Neural progenitor cell (in vitro differentiated cells): Measurements from ENCODE around the gene LCORL. TPM values are rescaled to one million over a fixed set of nuclear protein-coding genes. Genes with fewer than 3 reads are reported as not detected.

ENCODE experiments used
- DNase-seq: peaks from one replicate; pipeline ENCODE4 v3.0.0-alpha.2; 2016; ENCODE audit warnings: low spot score
- H2AFZ ChIP-seq: fragments of 200-600 bp; sonication (generic); replicated peaks from 2 replicates; pipeline ENCODE4 v1.6.1; 2016; ENCODE audit warnings: antibody characterized with exemption
- H3F3A ChIP-seq: fragments of 200-600 bp; sonication (generic); 2 replicates; pipeline ENCODE4 v1.6.1; 2016; ENCODE audit warnings: antibody characterized with exemption, low read depth
- H3K27ac ChIP-seq: fragments of 200-600 bp; sonication (generic); 2 replicates; pipeline ENCODE4 v1.5.1; 2016; ENCODE audit warnings: mild to moderate bottlenecking
- H3K27me3 ChIP-seq: fragments of 200-600 bp; sonication (generic); 2 replicates; pipeline ENCODE4 v1.6.1; 2016; ENCODE audit warnings: mild to moderate bottlenecking, moderate library complexity
- H3K36me3 ChIP-seq: fragments of 200-600 bp; sonication (generic); 2 replicates; pipeline ENCODE4 v1.5.1; 2016
- H3K4me1 ChIP-seq: fragments of 200-600 bp; sonication (generic); 2 replicates; pipeline ENCODE4 v1.6.1; 2016; ENCODE audit warnings: mixed run types
- H3K4me2 ChIP-seq: fragments of 200-600 bp; sonication (generic); 2 replicates; pipeline ENCODE4 v1.6.1; 2016
- H3K4me3 ChIP-seq: fragments of 200-600 bp; sonication (generic); 2 replicates; pipeline ENCODE4 v1.5.1; 2016
- H3K79me2 ChIP-seq: fragments of 200-600 bp; sonication (generic); 2 replicates; pipeline ENCODE4 v1.6.1; 2016; ENCODE audit warnings: low read depth
- H3K9ac ChIP-seq: fragments of 200-600 bp; sonication (generic); 2 replicates; pipeline ENCODE4 v1.6.1; 2016
- H3K9me3 ChIP-seq: fragments of 200-600 bp; sonication (generic); 2 replicates; pipeline ENCODE4 v1.5.1; 2016; ENCODE audit warnings: low read depth
- H4K20me1 ChIP-seq: fragments of 200-600 bp; sonication (generic); 2 replicates; pipeline ENCODE4 v1.6.1; 2016; ENCODE audit warnings: low read depth
- H3K27ac Mint-ChIP-seq: 3 replicates; pipeline ENCODE4 v1.8.0; 2021; ENCODE audit warnings: mixed read lengths
- H3K27me3 Mint-ChIP-seq: 2 replicates; pipeline ENCODE4 v1.8.0; 2022; ENCODE audit warnings: low read depth, mild to moderate bottlenecking, inconsistent platforms, moderate library complexity, mixed read lengths; ENCODE audit not compliant: insufficient read depth
- H3K36me3 Mint-ChIP-seq: 3 replicates; pipeline ENCODE4 v1.8.0; 2021; ENCODE audit warnings: mixed read lengths
- H3K4me1 Mint-ChIP-seq: 3 replicates; pipeline ENCODE4 v1.8.0; 2021; ENCODE audit warnings: mixed read lengths
- H3K4me3 Mint-ChIP-seq: 3 replicates; pipeline ENCODE4 v1.8.0; 2021; ENCODE audit warnings: mild to moderate bottlenecking, moderate library complexity, mixed read lengths
- H3K9me3 Mint-ChIP-seq: 3 replicates; pipeline ENCODE4 v1.8.0; 2020; ENCODE audit warnings: mixed read lengths
- EZH2 ChIP-seq: fragments of 200-600 bp; sonication (generic); IDR thresholded peaks from 2 replicates; pipeline ENCODE4 v1.6.1; 2017; ENCODE audit warnings: antibody characterized with exemption, mild to moderate bottlenecking, moderate library complexity
- EZH2phosphoT487 ChIP-seq: fragments of 200-600 bp; sonication (generic); IDR thresholded peaks from 2 replicates; pipeline ENCODE4 v1.6.1; 2017; ENCODE audit warnings: antibody characterized with exemption
- total RNA-seq: library from RNA; depleted of rRNA; stranded (reverse); fragments of >200 nt; gene quantifications from 2 replicates; pipeline ENCODE4 v1.2.3, GENCODE V29; 2015; ENCODE audit warnings: low replicate concordance
- TF ChIP-seq, protein P1 (sequence below): fragments of 200-600 bp; sonication (generic); IDR thresholded peaks from 2 replicates; pipeline ENCODE4 v1.5.1; 2017; ENCODE audit warnings: antibody characterized with exemption, mild to moderate bottlenecking

Gene LCORL
- total RNA-seq, 1 donor from 2014 or later: 53.6 TPM

GRCh38 chr4:17911608-17912007 is 109.9 kb downstream of the LCORL start:
- Mint-ChIP-seq H3K9me3 (no peaks in the 10 kb centered on the region), H3K36me3 (peaks cover 44% of the 10 kb centered on the region), H3K27ac (no peak overlapping the region), H3K27me3 (no peaks in the 10 kb centered on the region), H3K4me1 (no peaks in the 10 kb centered on the region), H3K4me3 (no peak overlapping the region)
- TF ChIP-seq, protein P1, sequence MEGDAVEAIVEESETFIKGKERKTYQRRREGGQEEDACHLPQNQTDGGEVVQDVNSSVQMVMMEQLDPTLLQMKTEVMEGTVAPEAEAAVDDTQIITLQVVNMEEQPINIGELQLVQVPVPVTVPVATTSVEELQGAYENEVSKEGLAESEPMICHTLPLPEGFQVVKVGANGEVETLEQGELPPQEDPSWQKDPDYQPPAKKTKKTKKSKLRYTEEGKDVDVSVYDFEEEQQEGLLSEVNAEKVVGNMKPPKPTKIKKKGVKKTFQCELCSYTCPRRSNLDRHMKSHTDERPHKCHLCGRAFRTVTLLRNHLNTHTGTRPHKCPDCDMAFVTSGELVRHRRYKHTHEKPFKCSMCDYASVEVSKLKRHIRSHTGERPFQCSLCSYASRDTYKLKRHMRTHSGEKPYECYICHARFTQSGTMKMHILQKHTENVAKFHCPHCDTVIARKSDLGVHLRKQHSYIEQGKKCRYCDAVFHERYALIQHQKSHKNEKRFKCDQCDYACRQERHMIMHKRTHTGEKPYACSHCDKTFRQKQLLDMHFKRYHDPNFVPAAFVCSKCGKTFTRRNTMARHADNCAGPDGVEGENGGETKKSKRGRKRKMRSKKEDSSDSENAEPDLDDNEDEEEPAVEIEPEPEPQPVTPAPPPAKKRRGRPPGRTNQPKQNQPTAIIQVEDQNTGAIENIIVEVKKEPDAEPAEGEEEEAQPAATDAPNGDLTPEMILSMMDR: no peak
- TF ChIP-seq EZH2 (no peak), EZH2phosphoT487 (no peak)
- Histone ChIP-seq H3K27me3 (no peaks in the 10 kb centered on the region), H3K79me2 (no peaks in the 10 kb centered on the region), H3K4me2 (no peak overlapping the region), H3K27ac (no peak overlapping the region), H3K9ac (no peak overlapping the region), H4K20me1 (no peaks in the 10 kb centered on the region), H3K4me1 (no peaks in the 10 kb centered on the region), H3K36me3 (peaks cover 4% of the 10 kb centered on the region), H3F3A (no peaks in the 10 kb centered on the region), H3K9me3 (no peaks in the 10 kb centered on the region), H2AFZ (no peak overlapping the region), H3K4me3 (no peak overlapping the region)
- DNase-seq: no peak

GRCh38 chr4:17898553-17899055 is 123.0 kb downstream of the LCORL start:
- H3K4me1 Mint-ChIP-seq: no peaks in the 10 kb centered on the region
- H3K79me2 ChIP-seq: no peaks in the 10 kb centered on the region
- no peak for DNase-seq
- no peaks in the 10 kb centered on the region for H3K36me3 ChIP-seq
- no peaks in the 10 kb centered on the region for H3K9me3 Mint-ChIP-seq
- H4K20me1 ChIP-seq: no peaks in the 10 kb centered on the region
- no peak overlapping the region for H3K4me3 ChIP-seq
- TF ChIP-seq, protein P1: no peak
- TF ChIP-seq EZH2phosphoT487: no peak
- TF ChIP-seq EZH2: no peak
- no peak overlapping the region for H3K4me3 Mint-ChIP-seq
- H3K27ac ChIP-seq: no peak overlapping the region
- H3K4me1 ChIP-seq: no peaks in the 10 kb centered on the region
- no peak overlapping the region for H2AFZ ChIP-seq
- H3K9me3 ChIP-seq: no peaks in the 10 kb centered on the region
- peaks cover 2% of the 10 kb centered on the region for H3K27me3 Mint-ChIP-seq
- no peak overlapping the region for H3K27ac Mint-ChIP-seq
- peaks cover 9% of the 10 kb centered on the region for H3K36me3 Mint-ChIP-seq
- H3K27me3 ChIP-seq: no peaks in the 10 kb centered on the region
- H3K4me2 ChIP-seq: no peak overlapping the region
- H3K9ac ChIP-seq: no peak overlapping the region
- H3F3A ChIP-seq: no peaks in the 10 kb centered on the region

GRCh38 chr4:17895481-17895880 is 126.1 kb downstream of the LCORL start:
- Mint-ChIP-seq H3K36me3 (peaks cover 11% of the 10 kb centered on the region), H3K4me1 (no peaks in the 10 kb centered on the region), H3K9me3 (no peaks in the 10 kb centered on the region), H3K27me3 (peaks cover 2% of the 10 kb centered on the region), H3K4me3 (no peak overlapping the region), H3K27ac (no peak overlapping the region)
- H2AFZ ChIP-seq: no peak overlapping the region
- no peak overlapping the region for H3K4me2 ChIP-seq
- H3K36me3 ChIP-seq: no peaks in the 10 kb centered on the region
- H4K20me1 ChIP-seq: no peaks in the 10 kb centered on the region
- H3K9me3 ChIP-seq: no peaks in the 10 kb centered on the region
- no peak overlapping the region for H3K27ac ChIP-seq
- TF ChIP-seq, protein P1: no peak
- TF ChIP-seq EZH2phosphoT487: no peak
- TF ChIP-seq EZH2: no peak
- no peaks in the 10 kb centered on the region for H3K79me2 ChIP-seq
- no peak overlapping the region for H3K4me3 ChIP-seq
- no peaks in the 10 kb centered on the region for H3K4me1 ChIP-seq
- no peak overlapping the region for H3K9ac ChIP-seq
- no peaks in the 10 kb centered on the region for H3F3A ChIP-seq
- DNase-seq: no peak
- no peaks in the 10 kb centered on the region for H3K27me3 ChIP-seq
